ENCODE results near the gene AMN. TPM values are rescaled to one million over a fixed set of nuclear protein-coding genes. Genes with fewer than 3 reads are reported as not detected.

The AMN gene
- total RNA-seq, 4 donors from 2014 or later: 0.59 TPM; not detected in 3

Other genes with a start within 250 kb of the AMN start
- gene TRAF3, start 145.2 kb upstream of the AMN start, total RNA-seq: 10 to 100 TPM; 10.9 to 29.0 (median 18.7) TPM
- 100 to 1,000 TPM in 1 of 4 donors, 10 to 100 TPM in 3; 86.7 to 151 (median 97.3) TPM for gene CDC42BPB, start 134.9 kb downstream of the AMN start, total RNA-seq
- not detected for gene LBHD2, start 161.5 kb downstream of the AMN start, total RNA-seq
- gene EXOC3L4, start 172.1 kb downstream of the AMN start, total RNA-seq: 1 to 10 TPM in 1 of 4 donors, under 1 TPM in 2, not detected in 1; 0.40 to 3.6 (median 0.45) TPM
- 10 to 100 TPM; 51.6 to 61.9 (median 59.1) TPM for gene TNFAIP2, start 200.8 kb downstream of the AMN start, total RNA-seq

Measured in gastroesophageal sphincter (tissue), 4 donors.